SU-DHL-6 (cell line): ENCODE measurements around the gene PXDC1.

Experiments
- H2AFZ ChIP-seq: fragments of 200-600 bp; sonication (generic); 2 replicates; pipeline ENCODE4 v1.6.1; 2014; ENCODE audit warnings: low read depth, mild to moderate bottlenecking, moderate library complexity, mixed read lengths, antibody characterized with exemption, low read length; ENCODE audit not compliant: severe bottlenecking
- H3F3A ChIP-seq: fragments of 200-600 bp; shearing (Covaris generic); 2 replicates; pipeline ENCODE4 v1.6.0; 2016; ENCODE audit warnings: antibody characterized with exemption, mild to moderate bottlenecking; ENCODE audit not compliant: insufficient read depth
- H3K27ac ChIP-seq: fragments of 200-600 bp; sonication (generic); 2 replicates; pipeline ENCODE4 v1.5.1; 2016; ENCODE audit warnings: low read depth, mild to moderate bottlenecking, low read length, moderate library complexity, mixed read lengths
- H3K27me3 ChIP-seq: fragments of 200-600 bp; sonication (generic), shearing (Covaris generic); 2 replicates; pipeline ENCODE4 v1.6.0; 2014; ENCODE audit warnings: mild to moderate bottlenecking, low read length
- H3K36me3 ChIP-seq: fragments of 200-600 bp; sonication (generic); 2 replicates; pipeline ENCODE4 v1.6.1; 2014; ENCODE audit warnings: mild to moderate bottlenecking, low read length, mixed read lengths
- H3K4me2 ChIP-seq: fragments of 300-600, 200-600 bp; shearing (Covaris generic), sonication (generic); 2 replicates; pipeline ENCODE4 v1.6.0; 2014; ENCODE audit warnings: low read length, low read depth, mild to moderate bottlenecking; ENCODE audit not compliant: poor library complexity, severe bottlenecking
- H3K4me3 ChIP-seq: fragments of 200-600 bp; sonication (generic); 2 replicates; pipeline ENCODE4 v1.5.1; 2014; ENCODE audit warnings: antibody characterized with exemption, low read length, mild to moderate bottlenecking, mixed read lengths; ENCODE audit not compliant: insufficient read depth, poor library complexity, severe bottlenecking
- H3K79me2 ChIP-seq: fragments of 200-600 bp; sonication (generic); 2 replicates; pipeline ENCODE4 v1.6.1; 2014; ENCODE audit warnings: mild to moderate bottlenecking, low read length, moderate library complexity; ENCODE audit not compliant: insufficient read depth
- H3K9ac ChIP-seq: fragments of 200-600 bp; sonication (generic); 2 replicates; pipeline ENCODE4 v1.7.0; 2014; ENCODE audit warnings: mild to moderate bottlenecking, low read length
- H3K9me2 ChIP-seq: fragments of 200-600 bp; sonication (generic); replicated peaks from 2 replicates; pipeline ENCODE4 v1.6.1; 2014; ENCODE audit warnings: low read length; ENCODE audit not compliant: insufficient read depth
- H3K9me3 ChIP-seq: fragments of 200-600 bp; sonication (generic); 2 replicates; pipeline ENCODE4 v1.6.1; 2014; ENCODE audit warnings: low read length, mixed read lengths; ENCODE audit not compliant: insufficient read depth
- H4K20me1 ChIP-seq: fragments of 200-600 bp; sonication (generic); 2 replicates; pipeline ENCODE4 v1.6.1; 2014; ENCODE audit warnings: low read depth, mild to moderate bottlenecking, antibody characterized with exemption, low read length, moderate library complexity, mixed read lengths
- EZH2phosphoT487 ChIP-seq: fragments of 200-600 bp; sonication (generic), shearing (Covaris generic); conservative IDR thresholded peaks from 2 replicates; pipeline ENCODE4 v1.6.1; 2018; ENCODE audit warnings: mild to moderate bottlenecking, antibody characterized with exemption, low read length, moderate library complexity, mixed read lengths
- TF ChIP-seq, protein P1 (sequence below): fragments of 200-600 bp; sonication (generic); IDR thresholded peaks from one replicate; pipeline ENCODE4 v1.5.1; 2017; ENCODE audit warnings: antibody characterized with exemption, mild to moderate bottlenecking, low read length, moderate library complexity; ENCODE audit not compliant: insufficient read depth, poor library complexity, severe bottlenecking

PXDC1 gene

DNA sequence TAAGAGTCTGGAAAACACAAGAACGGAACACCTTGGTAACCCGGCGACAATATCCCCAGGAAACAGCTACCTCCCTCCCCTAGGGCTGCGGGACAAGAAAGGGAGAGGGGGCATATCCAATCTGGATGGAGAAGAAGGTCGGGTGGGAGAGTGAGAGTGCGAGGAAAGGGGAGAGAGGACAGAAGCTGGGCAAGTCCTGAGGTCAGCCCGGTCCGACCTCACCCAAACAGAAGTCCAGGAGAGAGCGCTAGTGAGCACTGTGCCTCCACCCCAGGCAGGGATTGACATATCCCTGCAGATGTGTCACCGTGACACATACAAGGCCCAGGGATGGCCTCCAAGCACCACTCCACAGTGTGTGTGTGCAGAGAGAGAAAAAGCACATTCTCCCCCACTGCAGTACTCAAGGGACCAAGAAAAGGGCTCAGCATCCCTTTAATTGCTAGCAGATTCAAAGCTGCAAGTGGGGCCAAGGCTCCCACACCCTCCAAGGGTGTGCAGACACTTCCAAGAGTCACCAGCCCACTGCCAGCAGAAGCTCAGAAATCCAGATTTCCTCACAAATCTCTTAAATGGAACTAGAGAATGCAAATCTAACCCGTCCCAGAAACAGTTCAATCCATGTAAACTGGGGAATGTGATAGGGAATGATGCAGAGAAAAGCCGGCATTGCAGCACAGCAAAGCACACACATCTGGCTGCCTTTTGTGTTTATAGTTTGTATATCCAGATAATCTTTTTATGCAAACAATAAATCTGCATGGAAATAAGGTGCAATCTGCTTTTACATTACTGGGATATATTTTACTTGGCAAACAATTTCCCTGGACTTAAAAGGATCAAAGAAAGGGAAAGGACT lies 3.1 kb downstream of the PXDC1 start:
- no peak for TF ChIP-seq EZH2phosphoT487
- TF ChIP-seq, protein P1, sequence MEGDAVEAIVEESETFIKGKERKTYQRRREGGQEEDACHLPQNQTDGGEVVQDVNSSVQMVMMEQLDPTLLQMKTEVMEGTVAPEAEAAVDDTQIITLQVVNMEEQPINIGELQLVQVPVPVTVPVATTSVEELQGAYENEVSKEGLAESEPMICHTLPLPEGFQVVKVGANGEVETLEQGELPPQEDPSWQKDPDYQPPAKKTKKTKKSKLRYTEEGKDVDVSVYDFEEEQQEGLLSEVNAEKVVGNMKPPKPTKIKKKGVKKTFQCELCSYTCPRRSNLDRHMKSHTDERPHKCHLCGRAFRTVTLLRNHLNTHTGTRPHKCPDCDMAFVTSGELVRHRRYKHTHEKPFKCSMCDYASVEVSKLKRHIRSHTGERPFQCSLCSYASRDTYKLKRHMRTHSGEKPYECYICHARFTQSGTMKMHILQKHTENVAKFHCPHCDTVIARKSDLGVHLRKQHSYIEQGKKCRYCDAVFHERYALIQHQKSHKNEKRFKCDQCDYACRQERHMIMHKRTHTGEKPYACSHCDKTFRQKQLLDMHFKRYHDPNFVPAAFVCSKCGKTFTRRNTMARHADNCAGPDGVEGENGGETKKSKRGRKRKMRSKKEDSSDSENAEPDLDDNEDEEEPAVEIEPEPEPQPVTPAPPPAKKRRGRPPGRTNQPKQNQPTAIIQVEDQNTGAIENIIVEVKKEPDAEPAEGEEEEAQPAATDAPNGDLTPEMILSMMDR = peak; percentile 22
- Histone ChIP-seq H3K9ac (no peak overlapping the region), H2AFZ (no peak overlapping the region), H3F3A (no peaks in the 10 kb centered on the region), H3K4me3 (no peak overlapping the region), H3K27me3 (no peaks in the 10 kb centered on the region), H4K20me1 (no peaks in the 10 kb centered on the region), H3K36me3 (no peaks in the 10 kb centered on the region), H3K4me2 (no peak overlapping the region), H3K9me3 (no peaks in the 10 kb centered on the region), H3K27ac (no peak overlapping the region), H3K79me2 (no peaks in the 10 kb centered on the region), H3K9me2 (no peaks in the 10 kb centered on the region)

DNA sequence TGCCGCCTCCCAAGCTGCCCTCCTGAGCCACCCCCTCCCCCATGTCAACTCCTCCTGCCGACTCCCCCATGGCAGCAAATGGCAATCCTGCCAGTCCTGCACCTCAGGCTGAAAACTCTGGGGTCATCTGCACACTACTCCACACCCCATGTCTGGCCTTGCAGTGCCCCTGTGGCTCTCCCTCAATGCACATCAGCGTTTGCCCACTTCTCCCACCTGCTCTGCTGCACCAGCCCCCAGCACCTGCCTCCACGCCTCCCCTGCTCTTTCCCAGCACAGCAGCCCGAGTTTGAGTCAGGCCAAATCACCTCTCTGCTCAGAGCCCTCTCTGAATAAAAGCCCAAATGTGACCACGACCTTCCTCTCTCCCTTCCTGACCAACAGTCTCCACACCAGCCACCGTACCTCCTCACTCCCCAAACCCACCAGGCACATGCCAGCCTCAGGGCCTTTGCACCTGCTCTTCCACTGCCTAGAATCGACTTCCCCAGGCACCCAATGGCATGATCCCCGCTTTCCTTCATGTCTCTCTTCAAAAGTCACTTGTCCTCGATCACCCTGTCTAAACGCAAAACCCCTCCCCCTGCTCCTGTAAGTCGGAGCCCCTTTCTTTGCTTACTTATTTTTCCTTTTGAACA lies 4.3 kb downstream of the PXDC1 start:
- Histone ChIP-seq H3K9ac (no peak overlapping the region), H3K79me2 (no peaks in the 10 kb centered on the region), H3K9me2 (no peaks in the 10 kb centered on the region), H3K4me2 (no peak overlapping the region), H4K20me1 (no peaks in the 10 kb centered on the region), H3K36me3 (no peaks in the 10 kb centered on the region), H3K27me3 (no peaks in the 10 kb centered on the region), H3K27ac (no peak overlapping the region), H3K4me3 (no peak overlapping the region), H3K9me3 (no peaks in the 10 kb centered on the region), H3F3A (no peaks in the 10 kb centered on the region), H2AFZ (no peak overlapping the region)
- TF ChIP-seq, protein P1 = no peak
- TF ChIP-seq EZH2phosphoT487 = no peak

DNA sequence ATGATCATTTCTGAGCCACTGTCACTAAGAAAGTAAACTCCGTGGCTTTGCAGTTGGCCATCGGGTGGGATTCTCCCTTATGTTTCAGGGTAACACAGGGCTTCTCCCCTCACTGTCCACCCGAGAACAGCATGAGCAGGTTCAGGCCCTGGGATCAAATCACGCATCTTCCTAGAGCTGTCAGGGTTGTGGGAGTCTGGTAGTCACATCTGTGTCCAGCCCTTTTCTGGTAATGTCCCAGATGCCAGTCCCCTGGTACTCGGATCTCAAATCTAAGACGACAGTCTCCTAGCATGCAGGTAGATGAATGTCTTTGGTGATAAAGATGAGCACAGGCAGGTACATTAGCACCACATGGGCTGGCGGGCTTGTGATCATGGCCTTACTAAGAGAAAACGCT lies 4.8 kb downstream of the PXDC1 start:
- no peaks in the 10 kb centered on the region for H3F3A ChIP-seq
- TF ChIP-seq, protein P1 = no peak
- no peak for TF ChIP-seq EZH2phosphoT487
- no peak overlapping the region for H3K9ac ChIP-seq
- no peaks in the 10 kb centered on the region for H3K27me3 ChIP-seq
- H3K4me2 ChIP-seq = no peak overlapping the region
- H3K36me3 ChIP-seq = no peaks in the 10 kb centered on the region
- no peaks in the 10 kb centered on the region for H4K20me1 ChIP-seq
- no peaks in the 10 kb centered on the region for H3K9me3 ChIP-seq
- no peak overlapping the region for H3K27ac ChIP-seq
- H3K79me2 ChIP-seq = no peaks in the 10 kb centered on the region
- H3K9me2 ChIP-seq = no peaks in the 10 kb centered on the region
- no peak overlapping the region for H3K4me3 ChIP-seq
- H2AFZ ChIP-seq = no peak overlapping the region
